Body of pancreas (tissue), 4 donors: ENCODE measurements around the gene ASAP2. TPM values are rescaled to one million over a fixed set of nuclear protein-coding genes. Genes with fewer than 3 reads are reported as not detected.

Experiments used
- ATAC-seq: fragments of 150-250 bp; one replicate; pipeline ENCODE4 v1.9.1; 2016
- DNase-seq, 4 donors: peaks; one replicate each; pipeline ENCODE4 v3.0.0-alpha.2; 2019
- H3K27ac ChIP-seq, 4 donors: fragments of 200-600 bp; sonication (generic); 1 replicate in 3 of 4; 2 replicates in 1 of 4; pipeline versions ENCODE4 v1.5.1 to v1.6.1; 2016 to 2019; ENCODE audit warnings: mild to moderate bottlenecking in 1 of 4, mixed read lengths in 1 of 4, moderate library complexity in 1 of 4
- H3K27me3 ChIP-seq, 2 donors: fragments of 200-600 bp; sonication (generic); one replicate each; pipeline ENCODE4 v1.6.0; 2016; ENCODE audit warnings: mild to moderate bottlenecking in 1 of 2
- H3K36me3 ChIP-seq, 2 donors: fragments of 200-600 bp; sonication (generic); replicated peaks in 1 of 2; 2 replicates each; pipeline ENCODE4 v1.5.1; 2016; ENCODE audit warnings: low read depth in 2 of 2; ENCODE audit not compliant: insufficient read depth in 1 of 2
- H3K4me1 ChIP-seq: fragments of 200-600 bp; sonication (generic); one replicate; pipeline ENCODE4 v1.6.0; 2016
- H3K4me3 ChIP-seq, 2 donors: fragments of 200-600 bp; sonication (generic); 1 replicate in 1 of 2; 2 replicates in 1 of 2; pipeline ENCODE4 v1.5.1; 2016 to 2019
- H3K9me3 ChIP-seq, 3 donors: fragments of 200-600 bp; sonication (generic); 1 replicate in 2 of 3; 2 replicates in 1 of 3; pipeline ENCODE4 v1.5.1; 2016
- POLR2A ChIP-seq, 3 donors: fragments of 450-650 bp; IDR thresholded peaks; one replicate each; pipeline ENCODE4 v1.6.1; 2016; ENCODE audit warnings: antibody characterized with exemption in 3 of 3, mild to moderate bottlenecking in 2 of 3
- WGBS, 2 donors: methylation state at CpG; one replicate each; pipeline ENCODE4 v1.1.5; 2017; 5-methylcytosine and 5-hydroxymethylcytosine counted together
- intact Hi-C: fragments of 100-400 bp; cut with DNase I; formaldehyde crosslinking; loops from one replicate; pipeline ENCODE4 v1.15.1; 2023
- total RNA-seq, 2 donors: library from RNA; depleted of rRNA; stranded (reverse); fragments of >200 nt; gene quantifications; one replicate each; pipeline ENCODE4 v1.1.0, GENCODE V29; 2016
- TF ChIP-seq, protein P1 (sequence below), 7 experiments: fragments of 450-650 bp in 4 of 7; fragments of 200-600 bp in 3 of 7; sonication (generic) in 3 of 7; IDR thresholded peaks; one replicate each; pipeline ENCODE4 v1.5.1; 2016 to 2019; ENCODE audit warnings: antibody characterized with exemption in 7 of 7

ASAP2 gene
- total RNA-seq, 2 donors from 2014 or later: 12.5 to 23.7 TPM

GRCh38 chr2:9184361-9184760 is 22.3 kb upstream of the ASAP2 start:
- DNase-seq (no peak), ATAC-seq (no peak)
- Histone ChIP-seq H3K27ac (no peak overlapping the region), H3K9me3 (no peaks in the 10 kb centered on the region), H3K27me3 (no peaks in the 10 kb centered on the region), H3K36me3 (no peaks in the 10 kb centered on the region), H3K4me3 (no peak overlapping the region), H3K4me1 (peaks cover 10% of the 10 kb centered on the region)
- TF ChIP-seq POLR2A (IDR thresholded peaks at IDR 0.05): no peak
- TF ChIP-seq, protein P1, sequence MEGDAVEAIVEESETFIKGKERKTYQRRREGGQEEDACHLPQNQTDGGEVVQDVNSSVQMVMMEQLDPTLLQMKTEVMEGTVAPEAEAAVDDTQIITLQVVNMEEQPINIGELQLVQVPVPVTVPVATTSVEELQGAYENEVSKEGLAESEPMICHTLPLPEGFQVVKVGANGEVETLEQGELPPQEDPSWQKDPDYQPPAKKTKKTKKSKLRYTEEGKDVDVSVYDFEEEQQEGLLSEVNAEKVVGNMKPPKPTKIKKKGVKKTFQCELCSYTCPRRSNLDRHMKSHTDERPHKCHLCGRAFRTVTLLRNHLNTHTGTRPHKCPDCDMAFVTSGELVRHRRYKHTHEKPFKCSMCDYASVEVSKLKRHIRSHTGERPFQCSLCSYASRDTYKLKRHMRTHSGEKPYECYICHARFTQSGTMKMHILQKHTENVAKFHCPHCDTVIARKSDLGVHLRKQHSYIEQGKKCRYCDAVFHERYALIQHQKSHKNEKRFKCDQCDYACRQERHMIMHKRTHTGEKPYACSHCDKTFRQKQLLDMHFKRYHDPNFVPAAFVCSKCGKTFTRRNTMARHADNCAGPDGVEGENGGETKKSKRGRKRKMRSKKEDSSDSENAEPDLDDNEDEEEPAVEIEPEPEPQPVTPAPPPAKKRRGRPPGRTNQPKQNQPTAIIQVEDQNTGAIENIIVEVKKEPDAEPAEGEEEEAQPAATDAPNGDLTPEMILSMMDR (IDR thresholded peaks at IDR 0.05): no peak
- 93% methylated on average over 8 to 9 of the region's 9 CpGs for WGBS, 2 donors
- intact Hi-C loops: no loop called here

DNA sequence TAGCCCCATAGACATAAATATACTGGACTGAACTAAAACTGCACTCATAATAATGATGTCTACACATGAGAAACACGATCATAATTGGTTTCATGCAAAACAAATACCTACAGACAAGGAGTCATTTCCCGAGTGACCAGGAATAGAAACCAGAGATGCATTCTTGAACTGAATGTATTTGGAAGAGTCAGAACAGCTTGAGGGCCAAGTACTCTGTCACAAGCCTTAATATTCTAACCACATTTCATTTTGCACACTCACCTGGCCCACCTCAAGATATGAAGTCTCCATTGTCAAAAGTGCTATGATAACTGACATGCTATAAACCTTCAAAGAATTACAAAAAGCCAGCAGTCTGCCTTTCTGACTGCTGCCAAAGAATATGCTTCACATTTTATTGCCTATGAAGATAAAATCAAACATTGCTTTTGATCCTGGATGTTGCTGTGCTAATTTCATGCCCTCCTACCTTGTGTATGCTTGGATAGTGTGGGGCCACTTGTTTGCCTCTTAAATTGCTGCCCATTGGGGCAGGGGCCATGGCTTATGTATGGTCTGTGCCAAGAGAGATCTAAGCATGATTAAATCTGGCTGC is 18.9 kb upstream of the ASAP2 start:
- DNase-seq: no peak
- H3K4me3 ChIP-seq: no peak overlapping the region
- no peaks in the 10 kb centered on the region for H3K36me3 ChIP-seq
- TF ChIP-seq, protein P1 (IDR thresholded peaks at IDR 0.05): no peak
- no peak for TF ChIP-seq POLR2A (IDR thresholded peaks at IDR 0.05)
- peaks cover 15% of the 10 kb centered on the region for H3K4me1 ChIP-seq
- WGBS, 2 donors: 79 to 91% methylated on average over 2 of the region's 2 CpGs
- no peak for ATAC-seq
- H3K27me3 ChIP-seq: no peaks in the 10 kb centered on the region
- H3K27ac ChIP-seq: no peak overlapping the region
- intact Hi-C loops: no loop called here
- no peaks in the 10 kb centered on the region for H3K9me3 ChIP-seq

DNA sequence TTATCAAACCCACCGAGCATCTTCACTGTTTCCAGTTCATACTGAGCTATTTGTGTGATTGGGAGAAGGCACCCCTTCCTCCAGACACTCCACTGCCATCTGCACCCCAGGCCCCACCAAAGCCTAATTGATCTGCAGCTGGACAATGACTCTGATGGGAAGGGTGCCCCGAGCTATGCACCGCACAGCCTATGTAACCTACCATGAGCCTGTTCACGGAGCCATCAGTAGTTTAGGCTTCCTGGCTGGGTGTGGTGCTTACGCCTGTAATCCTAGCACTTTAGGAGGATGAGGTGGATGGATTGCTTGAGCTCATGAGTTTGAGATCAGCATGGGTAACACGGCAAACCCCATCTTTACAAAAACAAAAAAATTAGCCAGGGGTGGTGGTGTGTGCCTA is 17.8 kb upstream of the ASAP2 start:
- no peak for DNase-seq
- H3K27me3 ChIP-seq: no peaks in the 10 kb centered on the region
- H3K4me1 ChIP-seq: peaks cover 15% of the 10 kb centered on the region

GRCh38 chr2:9189901-9190300 is 16.7 kb upstream of the ASAP2 start:
- ATAC-seq (no peak), DNase-seq (no peak)
- 59 to 96% methylated on average over 3 of the region's 3 CpGs for WGBS, 2 donors
- no peak for TF ChIP-seq POLR2A (IDR thresholded peaks at IDR 0.05)
- TF ChIP-seq, protein P1 (IDR thresholded peaks at IDR 0.05): no peak
- intact Hi-C loops: no loop called here
- Histone ChIP-seq H3K4me1 (peaks cover 15% of the 10 kb centered on the region), H3K9me3 (no peaks in the 10 kb centered on the region), H3K27ac (no peak overlapping the region), H3K36me3 (no peaks in the 10 kb centered on the region), H3K4me3 (no peak overlapping the region), H3K27me3 (no peaks in the 10 kb centered on the region)

More for the DNA sequence above, 17.8 kb upstream of the ASAP2 start:
- H3K27ac ChIP-seq: no peak overlapping the region
- no peaks in the 10 kb centered on the region for H3K36me3 ChIP-seq
- 64 to 90% methylated on average over 6 of the region's 6 CpGs for WGBS, 2 donors
- no peak for TF ChIP-seq POLR2A (IDR thresholded peaks at IDR 0.05)
- TF ChIP-seq, protein P1 (IDR thresholded peaks at IDR 0.05): no peak
- H3K4me3 ChIP-seq: no peak overlapping the region
- intact Hi-C loops: no loop called here
- H3K9me3 ChIP-seq: no peaks in the 10 kb centered on the region
- ATAC-seq: no peak

GRCh38 chr2:9191041-9191481 is 15.6 kb upstream of the ASAP2 start:
- Histone ChIP-seq H3K27ac (peak overlapping the region; percentile 35 to 78 (median 63)), H3K36me3 (no peaks in the 10 kb centered on the region), H3K4me3 (no peak overlapping the region), H3K9me3 (no peaks in the 10 kb centered on the region), H3K4me1 (peaks cover 15% of the 10 kb centered on the region), H3K27me3 (no peaks in the 10 kb centered on the region)
- 10 to 31% methylated on average over 6 to 9 of the region's 9 CpGs for WGBS, 2 donors
- TF ChIP-seq, protein P1 (IDR thresholded peaks at IDR 0.05): no peak
- TF ChIP-seq POLR2A (IDR thresholded peaks at IDR 0.05): peak in 1 of 3 donors; percentile 32
- ATAC-seq (peak; percentile 97), DNase-seq (peak; percentile 87 to 93 (median 90))
- intact Hi-C loops: no loop called here
